SK-N-MC (cell line): ENCODE results near the gene ABCB11.

Experiments used
- EZH2 ChIP-seq: fragments of 200-600 bp; sonication (generic); IDR thresholded peaks from one replicate; pipeline ENCODE4 v1.6.1; 2017; ENCODE audit warnings: antibody characterized with exemption
- FOXP2 ChIP-seq: optimal IDR thresholded peaks from 2 replicates; pipeline ENCODE3; 2011; ENCODE audit warnings: mild to moderate bottlenecking, moderate library complexity; ENCODE audit not compliant: insufficient read depth; ENCODE audit errors: extremely low read length, control extremely low read depth
- POLR2AphosphoS5 ChIP-seq: IDR thresholded peaks from 2 replicates; pipeline ENCODE4 v1.6.1; 2012; ENCODE audit warnings: mild to moderate bottlenecking, low read depth, low read length, borderline replicate concordance

- TF ChIP-seq POLR2AphosphoS5: no peak
- TF ChIP-seq EZH2: no peak
- no peak for TF ChIP-seq FOXP2
Observed at GRCh38 chr2:169015943-169016342, 15.2 kb downstream of the ABCB11 start.
